B cell (primary cell): ENCODE measurements around the gene ITPR2. TPM values are rescaled to one million over a fixed set of nuclear protein-coding genes. Genes with fewer than 3 reads are reported as not detected.

Source experiments
- ATAC-seq: fragments of 200-7000 bp; cut with Tn5 transposase; one replicate; pipeline ENCODE4 v1.10.0; 2021; ENCODE audit warnings: low read depth, mild to moderate bottlenecking, moderate number of reproducible peaks, moderate library complexity
- CTCF ChIA-PET: fragments of 350-600 bp; sonication (Branson Sonifier 250); formaldehyde crosslinking; loops from one replicate; lab custom pipeline; 2021; ENCODE audit warnings: antibody characterized with exemption, inconsistent platforms; lab: Charles Lee
- POLR2A ChIA-PET: fragments of 350-600 bp; sonication (Branson Sonifier 250); formaldehyde crosslinking; loops from one replicate; lab custom pipeline; 2021; ENCODE audit warnings: antibody characterized with exemption; lab: Charles Lee
- DNase-seq: peaks from one replicate; pipeline ENCODE4 v3.0.0; 2013
- H2AFZ ChIP-seq: 2 replicates; pipeline ENCODE4 v1.6.1; 2012; ENCODE audit warnings: mild to moderate bottlenecking, low read depth, low read length; ENCODE audit not compliant: insufficient read depth, poor library complexity, severe bottlenecking
- H3K27ac ChIP-seq, 2 donors: 1 replicate in 1 of 2; 2 replicates in 1 of 2; pipeline ENCODE4 v1.5.1; 2012 to 2013; ENCODE audit warnings: low read length in 2 of 2, mild to moderate bottlenecking in 2 of 2, moderate library complexity in 1 of 2
- H3K27me3 ChIP-seq, 4 experiments: fragments of 200-600 bp in 1 of 4; sonication (generic) in 1 of 4; replicated peaks in 1 of 4; 1 replicate in 2 of 4; 2 replicates in 2 of 4; pipeline versions ENCODE4 v1.6.1 to v1.7.0; 2013 to 2016; ENCODE audit warnings: low read length in 3 of 4, mild to moderate bottlenecking in 2 of 4, mixed read lengths in 1 of 4, moderate library complexity in 1 of 4; ENCODE audit not compliant: insufficient read depth in 4 of 4, control insufficient read depth in 3 of 4; ENCODE audit errors: control extremely low read depth in 1 of 4
- H3K36me3 ChIP-seq, 2 experiments: replicated peaks in 1 of 2; 1 replicate in 1 of 2; 2 replicates in 1 of 2; pipeline versions ENCODE4 v1.6.1 to v1.7.1; 2013; ENCODE audit warnings: low read length in 1 of 2; ENCODE audit not compliant: insufficient read depth in 2 of 2, control insufficient read depth in 1 of 2; ENCODE audit errors: control extremely low read depth in 1 of 2, extremely low read depth in 1 of 2
- H3K4me1 ChIP-seq, 2 donors: fragments of 200-600 bp in 1 of 2; sonication (generic) in 1 of 2; 1 replicate in 1 of 2; 2 replicates in 1 of 2; pipeline versions ENCODE4 v1.5.1 to v1.6.1; 2013 to 2017; ENCODE audit warnings: low read length in 2 of 2; ENCODE audit not compliant: control insufficient read depth in 2 of 2, insufficient read depth in 2 of 2
- H3K4me2 ChIP-seq: replicated peaks from 2 replicates; pipeline ENCODE3; 2012; ENCODE audit warnings: mild to moderate bottlenecking, low read depth, low read length; ENCODE audit not compliant: poor library complexity, severe bottlenecking
- H3K4me3 ChIP-seq, 5 experiments: fragments of 200-600 bp in 1 of 5; sonication (generic) in 1 of 5; 1 replicate in 3 of 5; 2 replicates in 2 of 5; pipeline versions ENCODE4 v1.5.1 to v1.7.0; 2011 to 2016; ENCODE audit warnings: low read length in 4 of 5, mild to moderate bottlenecking in 4 of 5, low read depth in 2 of 5, control low read depth in 1 of 5, moderate library complexity in 1 of 5; ENCODE audit not compliant: insufficient read depth in 1 of 5; ENCODE audit errors: control extremely low read depth in 1 of 5, extremely low read depth in 1 of 5
- H3K79me2 ChIP-seq: fragments of 200-600 bp; sonication (generic); one replicate; pipeline ENCODE4 v1.6.0; 2016; ENCODE audit warnings: low read length; ENCODE audit not compliant: control insufficient read depth, insufficient read depth
- H3K9ac ChIP-seq: fragments of 200-600 bp; sonication (generic); 2 replicates; pipeline ENCODE4 v1.6.1; 2017; ENCODE audit warnings: mild to moderate bottlenecking, low read length, moderate library complexity
- H3K9me3 ChIP-seq, 3 donors: one replicate each; pipeline versions ENCODE4 v1.6.1 to v1.7.1; 2013; ENCODE audit warnings: low read length in 2 of 3; ENCODE audit not compliant: control insufficient read depth in 2 of 3, insufficient read depth in 1 of 3; ENCODE audit errors: control extremely low read depth in 1 of 3
- H4K20me1 ChIP-seq: 2 replicates; pipeline ENCODE4 v1.6.0; 2012; ENCODE audit warnings: mild to moderate bottlenecking, low read length; ENCODE audit not compliant: insufficient read depth, control insufficient read depth, poor library complexity, severe bottlenecking
- H3K27ac Mint-ChIP-seq: one replicate; pipeline ENCODE4 v1.8.0; 2021; ENCODE audit warnings: mixed read lengths
- H3K27me3 Mint-ChIP-seq: one replicate; pipeline ENCODE4 v1.8.0; 2021; ENCODE audit warnings: mixed read lengths
- H3K4me1 Mint-ChIP-seq: one replicate; pipeline ENCODE4 v1.8.0; 2021; ENCODE audit warnings: mixed read lengths
- H3K4me3 Mint-ChIP-seq: one replicate; pipeline ENCODE4 v1.8.0; 2021; ENCODE audit warnings: mixed read lengths
- H3K9me3 Mint-ChIP-seq: one replicate; pipeline ENCODE4 v1.8.0; 2022; ENCODE audit warnings: mixed read lengths; ENCODE audit not compliant: insufficient read depth
- EZH2 ChIP-seq: IDR thresholded peaks from 2 replicates; pipeline ENCODE4 v1.6.1; 2012; ENCODE audit warnings: borderline replicate concordance, low read depth, mild to moderate bottlenecking, moderate library complexity, low read length; ENCODE audit not compliant: insufficient read depth, poor library complexity, severe bottlenecking
- WGBS: methylation state at CpG from one replicate; pipeline ENCODE4 v1.1.5; 2013; ENCODE audit warnings: missing lambda C conversion rate; ENCODE audit not compliant: insufficient coverage; 5-methylcytosine and 5-hydroxymethylcytosine counted together
- intact Hi-C: fragments of 100-400 bp; cut with micrococcal nuclease; formaldehyde crosslinking; loops from one replicate; pipeline ENCODE4 v1.10.0; 2022
- polyA plus RNA-seq: library from polyadenylated mRNA; depleted of rRNA; stranded (reverse); fragments of >200 nt; gene quantifications from 2 replicates; pipeline ENCODE4 v1.2.3, GENCODE V29; 2012
- total RNA-seq, 2 donors: library from RNA; stranded (reverse); fragments of 120-200 nt in 1 of 2; gene quantifications; 1 replicate in 1 of 2; 2 replicates in 1 of 2; pipeline versions ENCODE4 v1.2.3 to v1.2.4, GENCODE V29; 2013 to 2022
- TF ChIP-seq, protein P1 (sequence below): fragments of 200-600 bp; IDR thresholded peaks from one replicate; pipeline ENCODE4 v1.8.0; 2022; ENCODE audit warnings: antibody characterized with exemption, mild to moderate bottlenecking

Gene ITPR2
- total and polyA plus RNA-seq, 2 donors (not counting 1 experiment from before 2014, with no cell fraction given): 4.3 to 113 TPM

DNA sequence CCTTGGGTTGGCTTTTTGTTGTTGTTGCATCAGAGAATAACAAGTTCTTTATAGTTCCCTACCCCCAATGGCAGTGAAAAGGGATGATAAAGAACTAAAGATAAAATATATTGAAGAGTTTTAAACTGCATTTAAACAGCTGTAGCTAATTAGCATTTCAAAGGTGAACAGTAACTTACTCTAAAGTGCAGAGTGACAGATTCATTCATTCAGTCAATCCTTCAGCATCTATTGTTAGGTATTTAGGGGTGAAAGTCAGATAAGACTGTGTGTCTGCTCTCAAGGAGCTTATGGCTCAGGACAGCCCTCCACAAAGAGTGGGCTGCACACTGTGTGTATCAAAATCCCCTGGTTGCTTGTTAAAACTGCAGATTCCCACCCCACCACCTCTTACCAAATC lies 491.5 kb downstream of the ITPR2 start:
- peak overlapping the region; percentile 22 for H3K27ac Mint-ChIP-seq
- H3K9me3 ChIP-seq: no peaks in the 10 kb centered on the region
- no peaks in the 10 kb centered on the region for H3K27me3 Mint-ChIP-seq
- intact Hi-C loops: no loop called here
- peaks cover 0 to 10% of the 10 kb centered on the region in 2 experiments for H3K36me3 ChIP-seq
- H3K4me2 ChIP-seq: peak overlapping the region; percentile 1
- H2AFZ ChIP-seq: no peak overlapping the region
- no peak overlapping the region for H3K4me3 Mint-ChIP-seq
- peaks cover 38% of the 10 kb centered on the region for H3K4me1 Mint-ChIP-seq
- H3K27me3 ChIP-seq: no peaks in the 10 kb centered on the region
- DNase-seq (no peak), ATAC-seq (no peak)
- H3K4me3 ChIP-seq: no peak overlapping the region
- H4K20me1 ChIP-seq: no peaks in the 10 kb centered on the region
- H3K9me3 Mint-ChIP-seq: no peaks in the 10 kb centered on the region
- TF ChIP-seq, protein P1, sequence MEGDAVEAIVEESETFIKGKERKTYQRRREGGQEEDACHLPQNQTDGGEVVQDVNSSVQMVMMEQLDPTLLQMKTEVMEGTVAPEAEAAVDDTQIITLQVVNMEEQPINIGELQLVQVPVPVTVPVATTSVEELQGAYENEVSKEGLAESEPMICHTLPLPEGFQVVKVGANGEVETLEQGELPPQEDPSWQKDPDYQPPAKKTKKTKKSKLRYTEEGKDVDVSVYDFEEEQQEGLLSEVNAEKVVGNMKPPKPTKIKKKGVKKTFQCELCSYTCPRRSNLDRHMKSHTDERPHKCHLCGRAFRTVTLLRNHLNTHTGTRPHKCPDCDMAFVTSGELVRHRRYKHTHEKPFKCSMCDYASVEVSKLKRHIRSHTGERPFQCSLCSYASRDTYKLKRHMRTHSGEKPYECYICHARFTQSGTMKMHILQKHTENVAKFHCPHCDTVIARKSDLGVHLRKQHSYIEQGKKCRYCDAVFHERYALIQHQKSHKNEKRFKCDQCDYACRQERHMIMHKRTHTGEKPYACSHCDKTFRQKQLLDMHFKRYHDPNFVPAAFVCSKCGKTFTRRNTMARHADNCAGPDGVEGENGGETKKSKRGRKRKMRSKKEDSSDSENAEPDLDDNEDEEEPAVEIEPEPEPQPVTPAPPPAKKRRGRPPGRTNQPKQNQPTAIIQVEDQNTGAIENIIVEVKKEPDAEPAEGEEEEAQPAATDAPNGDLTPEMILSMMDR: no peak
- no peak for TF ChIP-seq EZH2
- ChIA-PET POLR2A (interaction anchor here (1.0 kb wide), 1 partner anchor 67 kb away, joined by 5 read pairs; no protein-coding TSS in a partner anchor), CTCF (interaction anchor here (0.9 to 1.6 kb wide), 2 partner anchors 9 to 12 kb away, joined by 3 read pairs; no protein-coding TSS in a partner anchor)
- H3K4me1 ChIP-seq: peaks cover 16 to 24% of the 10 kb centered on the region in 2 donors
- no peak overlapping the region for H3K9ac ChIP-seq
- no peak overlapping the region for H3K27ac ChIP-seq
- no peaks in the 10 kb centered on the region for H3K79me2 ChIP-seq

GRCh38 chr12:26340649-26341048 lies 492.3 kb downstream of the ITPR2 start:
- Histone ChIP-seq H3K4me1 (peaks cover 15 to 21% of the 10 kb centered on the region in 2 donors), H4K20me1 (no peaks in the 10 kb centered on the region), H3K27me3 (no peaks in the 10 kb centered on the region), H3K36me3 (peaks cover 0 to 10% of the 10 kb centered on the region in 2 experiments), H3K9ac (no peak overlapping the region), H2AFZ (no peak overlapping the region), H3K4me2 (peak overlapping the region; percentile 1), H3K4me3 (no peak overlapping the region), H3K9me3 (no peaks in the 10 kb centered on the region), H3K79me2 (no peaks in the 10 kb centered on the region), H3K27ac (no peak overlapping the region)
- Mint-ChIP-seq H3K9me3 (no peaks in the 10 kb centered on the region), H3K4me1 (peaks cover 34% of the 10 kb centered on the region), H3K27me3 (no peaks in the 10 kb centered on the region), H3K4me3 (peak overlapping the region; percentile 9), H3K27ac (no peak overlapping the region)
- ATAC-seq (peak; percentile 60), DNase-seq (peak; percentile 31)
- intact Hi-C loops: no loop called here
- CTCF ChIA-PET: interaction anchor here (1.1 to 1.6 kb wide), 2 partner anchors 12 to 212 kb away, joined by 3 read pairs; no protein-coding TSS in a partner anchor
- POLR2A ChIA-PET: interaction anchor here (1.0 kb wide), 1 partner anchor 66 kb away, joined by 5 read pairs; no protein-coding TSS in a partner anchor
- TF ChIP-seq, protein P1: no peak
- no peak for TF ChIP-seq EZH2
- WGBS: no CpG with 5 or more reads among the region's 1 CpG
